ENCODE data around the gene RGL2.
A peak's percentile ranks its signal among the peaks of the same experiment; 100 is the strongest.

RGL2 gene

GRCh38 chr6:33315793-33316602, 17.3 kb upstream of the RGL2 start:
- no peak for DNase-seq

DNA sequence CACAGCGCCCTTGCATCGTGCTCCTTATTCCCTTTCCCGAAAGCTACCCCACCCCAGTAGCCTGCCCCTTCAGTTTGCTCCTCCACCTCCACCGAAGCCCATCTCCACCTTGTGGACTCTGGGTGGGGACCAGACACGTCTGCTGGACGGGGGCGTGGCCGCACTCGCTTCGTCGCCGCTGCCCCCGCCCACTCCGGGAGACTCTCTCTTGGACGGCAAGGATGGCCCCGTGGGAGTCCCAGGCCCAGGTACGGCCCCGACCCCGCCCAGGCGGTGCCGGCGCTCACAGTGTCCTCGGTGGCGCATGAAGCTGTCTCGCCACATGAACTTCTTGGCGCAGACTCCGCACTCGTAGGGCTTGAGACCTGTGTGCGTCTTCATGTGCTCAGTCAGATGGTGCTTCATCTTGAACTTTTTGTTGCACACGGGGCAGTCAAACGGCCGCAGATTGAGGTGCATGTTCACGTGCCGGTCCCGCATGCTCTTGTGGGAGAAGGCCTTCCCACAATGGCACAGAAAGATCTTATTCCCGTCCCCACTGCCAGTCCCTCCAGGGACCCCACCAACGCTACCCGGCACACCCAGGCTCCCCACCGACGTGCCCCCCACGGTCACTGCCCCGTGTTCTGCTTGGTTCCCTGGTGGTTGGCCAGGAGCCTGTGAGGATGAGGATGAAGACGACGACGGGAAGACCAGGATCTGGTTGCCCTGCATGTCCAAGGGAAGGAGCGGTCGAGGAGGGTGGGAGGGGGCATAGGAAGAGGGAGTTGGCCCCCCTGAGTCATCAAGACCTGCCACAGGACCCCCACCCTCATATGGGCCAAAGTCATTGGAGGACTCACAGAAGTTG, 16.4 kb upstream of the RGL2 start:
- no peak for DNase-seq

- DNase-seq, result peak; percentile 82
Measured at GRCh38 chr6:33314515-33314942, 15.8 kb upstream of the RGL2 start.

GRCh38 chr6:33313709-33314514, 15.2 kb upstream of the RGL2 start, which contains the start of gene TAPBP:
TSS of gene TAPBP (minus strand) at chr6:33314078. CDS start at chr6:33314041, 37 bp downstream.
- DNase-seq, result peak; percentile 92

GRCh38 chr6:33313105-33313708, 14.5 kb upstream of the RGL2 start:
- peak; percentile 82 for DNase-seq

DNA sequence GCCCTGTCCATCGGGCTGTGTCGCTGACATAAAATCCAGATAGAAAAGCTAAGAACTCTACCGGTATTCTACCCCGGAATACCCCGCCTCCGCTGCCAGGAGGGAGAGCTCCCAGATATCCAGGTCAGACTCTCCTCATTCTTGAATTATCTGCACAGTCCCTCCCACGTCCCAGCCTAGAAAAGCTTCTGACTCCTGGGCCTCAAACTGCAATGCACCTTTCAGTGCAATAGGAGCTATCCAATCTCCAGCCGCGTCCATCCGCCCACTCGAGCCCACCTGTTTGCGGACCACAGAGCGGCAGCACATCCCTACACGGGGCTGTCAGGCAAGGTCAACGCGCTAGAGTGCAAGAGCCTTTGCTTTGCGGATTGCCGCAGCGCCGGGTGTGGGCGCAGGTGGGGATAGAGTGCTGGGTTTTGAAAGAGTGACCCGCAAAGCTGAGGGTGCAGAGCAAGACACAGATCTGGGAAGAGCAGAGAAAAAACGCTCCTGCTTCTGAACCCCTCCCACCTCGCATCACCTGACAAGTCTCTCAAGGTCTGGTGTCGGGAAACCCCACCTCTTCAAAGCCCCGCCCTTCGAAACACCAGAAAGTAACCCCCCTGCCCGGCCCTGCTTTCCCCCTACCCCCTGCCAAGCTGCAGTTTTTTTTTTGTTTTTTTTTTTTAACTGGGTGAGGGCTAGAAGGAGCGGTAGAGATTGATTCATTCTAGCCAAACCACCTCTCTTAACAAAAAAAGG, 13.8 kb upstream of the RGL2 start:
- DNase-seq, result peak; percentile 83

DNA sequence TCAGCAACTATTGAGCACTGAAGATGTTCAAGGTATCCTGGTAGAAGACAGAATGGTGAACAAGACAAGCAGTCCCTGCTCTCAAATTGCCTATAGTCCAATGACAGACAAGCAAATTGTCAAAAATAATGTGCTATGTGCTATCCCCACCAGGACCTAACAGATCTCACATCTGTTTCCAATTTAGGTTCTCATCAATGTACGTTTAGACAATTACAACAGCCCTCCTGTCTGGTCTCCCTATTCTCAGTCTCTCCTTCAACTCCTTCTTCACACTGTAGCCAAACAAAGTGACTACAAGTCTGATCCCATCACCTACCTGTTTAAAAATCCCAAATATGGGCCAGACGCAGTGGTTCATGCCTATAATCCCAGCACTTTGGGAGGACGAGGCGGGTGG, 7.6 kb upstream of the RGL2 start:
- no peak for DNase-seq

DNA sequence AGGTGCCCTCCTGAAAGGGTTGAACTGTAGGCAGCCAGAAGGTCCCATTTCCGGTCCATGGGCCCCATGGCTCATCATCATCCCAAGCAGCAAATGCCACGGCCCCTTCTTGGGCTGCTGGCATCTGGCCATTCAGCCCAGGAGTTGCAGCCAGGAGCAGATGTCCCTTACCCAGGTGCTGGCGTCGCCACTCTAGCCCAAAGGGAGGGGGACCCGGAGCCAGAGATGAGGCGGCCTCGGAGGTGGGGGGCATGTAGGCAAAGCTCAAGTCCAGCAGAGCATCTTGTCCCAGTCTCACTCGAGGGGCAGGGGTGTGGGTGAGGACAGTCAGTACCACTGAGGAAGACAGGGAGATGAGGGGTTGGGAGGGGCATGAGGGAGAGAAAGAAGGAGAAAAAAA, 6.3 kb upstream of the RGL2 start:
- no peak for DNase-seq

GRCh38 chr6:33304216-33304615, 5.5 kb upstream of the RGL2 start:
- no peak for DNase-seq

DNA sequence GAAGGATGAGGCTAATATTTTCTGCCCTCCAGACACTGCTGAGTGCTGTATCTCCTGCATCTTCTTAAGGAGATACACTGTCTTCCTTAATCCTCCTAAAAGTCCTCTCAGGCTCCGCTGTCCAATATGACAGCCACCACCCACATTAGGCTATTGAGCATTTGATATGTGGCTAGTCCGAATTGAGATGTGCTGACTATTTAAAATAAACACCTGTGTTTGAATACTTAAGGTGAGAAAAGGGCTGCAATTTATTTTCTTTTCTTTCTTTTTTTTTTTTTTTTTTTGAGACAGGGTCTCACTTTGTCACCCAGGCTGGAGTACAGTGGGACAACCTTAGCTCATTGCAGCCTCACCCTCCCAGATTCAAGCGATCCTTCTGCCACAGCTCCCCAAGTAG, 3.1 kb upstream of the RGL2 start:
- DNase-seq, result no peak

DNA sequence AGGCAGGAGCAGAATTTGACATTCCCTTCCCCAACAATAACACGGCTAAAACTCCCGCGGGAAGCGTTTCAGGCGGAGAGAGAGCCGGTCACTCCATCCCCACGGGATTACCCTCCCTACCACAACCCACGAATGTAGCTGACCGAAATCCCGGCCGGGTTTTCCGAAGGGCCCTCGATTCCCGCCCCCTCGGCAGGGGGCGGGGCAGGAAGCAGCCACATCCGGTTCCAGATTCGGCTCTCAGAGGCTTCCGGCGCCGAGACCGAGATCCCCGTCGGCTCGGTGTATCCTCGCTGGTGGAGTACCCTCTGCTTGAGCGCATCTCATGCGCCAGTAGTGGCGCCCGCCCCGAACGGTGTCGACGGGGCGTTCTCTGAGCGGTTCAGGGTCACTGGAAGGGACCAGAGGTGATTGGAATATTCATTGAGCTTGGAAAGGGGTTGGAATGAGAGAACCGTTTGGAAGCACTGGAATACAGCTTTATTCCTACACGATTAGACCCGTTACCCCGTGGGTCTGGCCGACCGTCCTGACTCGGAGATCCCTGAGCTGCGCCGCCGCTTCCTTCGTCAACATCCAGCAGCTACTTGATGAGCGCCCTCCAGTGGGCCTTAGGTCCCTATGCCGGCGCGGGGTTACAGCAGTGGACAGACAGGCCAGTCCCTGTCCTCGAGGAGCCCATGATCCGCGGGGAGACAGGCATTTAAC, 649 bp upstream of the RGL2 start:
- DNase-seq, result peak; percentile 97

DNA sequence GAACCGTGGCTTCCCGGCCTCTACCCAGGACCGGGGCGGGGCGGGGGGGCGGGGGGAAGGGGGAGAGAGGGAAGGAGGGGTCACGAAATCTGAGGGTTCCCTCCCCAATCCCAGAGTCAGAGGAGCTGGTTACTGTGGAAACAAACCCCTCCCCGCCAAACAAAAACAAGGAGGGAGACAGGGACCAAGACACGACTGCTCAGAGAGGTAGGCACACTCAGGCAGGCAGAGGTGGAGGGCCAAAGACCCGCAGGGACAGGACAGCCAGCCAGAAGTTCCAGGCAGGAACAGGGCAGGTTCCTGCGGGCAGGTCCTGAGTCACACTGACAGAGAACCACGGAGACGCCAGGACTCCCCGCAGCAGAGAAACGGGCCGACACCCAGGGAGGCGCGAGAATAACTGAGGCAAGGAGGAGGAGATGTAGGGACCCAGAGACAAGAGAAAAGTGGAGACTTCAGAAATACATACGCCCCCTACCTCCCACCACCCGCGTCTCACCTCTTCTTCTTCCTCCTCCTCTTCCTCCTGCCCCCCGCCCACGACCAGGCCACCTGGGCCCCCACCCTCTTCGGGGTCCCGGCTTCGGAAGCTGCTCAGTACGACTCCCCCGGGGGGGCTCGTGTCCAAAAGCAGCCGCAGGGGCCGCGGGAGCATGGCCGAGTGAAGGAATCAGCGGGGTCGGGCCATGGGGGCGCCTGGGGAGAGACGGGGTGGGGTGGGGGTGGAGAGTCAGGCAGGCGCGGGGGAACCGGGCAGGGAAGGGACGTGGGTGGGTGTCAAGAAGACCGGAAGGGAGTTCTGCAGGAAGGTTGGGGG, 578 bp downstream of the RGL2 start:
- DNase-seq, result peak; percentile 80

GRCh38 chr6:33297406-33297955, 1.3 kb downstream of the RGL2 start:
- no peak for DNase-seq

DNA sequence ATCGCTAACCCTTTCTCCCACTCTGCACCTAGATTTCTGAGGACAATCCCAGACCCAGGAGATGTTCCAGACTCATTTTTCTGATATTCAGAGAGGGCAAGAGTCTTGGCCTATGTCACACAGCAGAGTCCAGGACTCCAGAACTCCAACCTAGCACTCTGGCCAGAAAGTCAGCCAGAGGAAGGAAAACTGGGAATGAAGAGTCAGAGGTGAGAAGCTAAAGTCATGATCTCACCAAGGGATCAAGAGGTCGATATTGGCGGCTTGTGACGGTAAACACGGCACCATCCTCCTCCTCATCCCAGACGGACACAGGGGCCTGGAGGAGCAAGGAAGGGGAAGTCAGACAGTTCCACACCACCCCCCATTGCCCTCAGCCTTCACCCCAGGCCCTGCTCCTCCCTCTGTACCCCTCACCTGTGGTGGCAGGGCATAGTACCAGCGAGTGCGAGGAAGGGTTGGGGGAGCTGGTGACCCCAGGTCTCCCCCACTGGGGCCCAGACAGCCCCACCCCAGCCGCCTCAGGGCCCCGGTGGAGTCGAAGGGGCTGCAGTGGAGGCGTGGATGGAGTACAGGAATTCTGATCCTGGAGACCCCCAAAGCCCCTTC, 1.8 kb downstream of the RGL2 start:
- DNase-seq, result no peak

GRCh38 chr6:33295621-33296369, 2.9 kb downstream of the RGL2 start:
- DNase-seq, result no peak

DNA sequence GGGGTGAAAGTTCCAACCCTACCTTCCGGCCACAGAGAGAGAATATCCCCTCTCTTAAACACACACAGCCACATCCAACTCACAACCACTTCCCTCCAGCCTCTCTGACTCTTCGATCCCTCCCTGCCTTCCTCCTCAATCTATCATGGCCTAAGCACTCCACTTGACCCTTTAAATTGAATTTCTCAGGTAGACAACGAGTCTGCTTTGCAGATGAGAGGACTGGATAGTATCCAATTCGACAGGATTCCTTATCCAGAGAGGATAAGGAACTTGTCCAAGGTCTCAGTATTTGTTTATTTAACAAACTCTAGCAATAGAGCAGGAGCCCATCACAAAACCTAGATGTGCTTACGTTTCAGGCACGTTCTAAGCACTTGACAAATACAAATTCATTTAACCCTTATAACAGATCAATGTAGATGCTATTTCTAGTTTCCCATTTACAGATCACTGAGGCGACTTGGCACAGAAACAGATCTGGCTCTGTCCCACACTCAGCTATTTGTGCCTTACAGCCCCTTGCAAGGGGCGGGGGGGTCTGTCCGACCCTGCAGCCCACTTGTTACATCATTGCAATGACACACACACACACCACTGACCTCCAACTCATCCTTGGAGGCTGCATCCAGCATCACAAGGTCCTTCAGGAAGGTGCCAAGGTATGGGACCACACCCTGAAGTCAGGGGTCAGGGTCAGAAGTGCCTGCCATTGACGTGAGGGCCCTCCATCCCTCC, 4.5 kb downstream of the RGL2 start:
- no peak for DNase-seq

GRCh38 chr6:33292996-33293682, 5.6 kb downstream of the RGL2 start:
- no peak for DNase-seq

All from activated CD8-positive, alpha-beta memory T cell treated with anti-CD3 and anti-CD28 coated beads for 24 hours (primary cell).